HUES48 (cell line): ENCODE data around the gene NTHL1.

Source experiments
- H3K27ac ChIP-seq: one replicate; pipeline ENCODE4 v1.7.0; 2013; ENCODE audit warnings: low read depth, low read length, inconsistent platforms
- H3K27me3 ChIP-seq: 2 replicates; pipeline ENCODE4 v1.6.1; 2013; ENCODE audit warnings: mild to moderate bottlenecking, low read length; ENCODE audit not compliant: control insufficient read depth, insufficient read depth
- H3K36me3 ChIP-seq: 2 replicates; pipeline ENCODE4 v1.6.1; 2013; ENCODE audit warnings: low read length; ENCODE audit not compliant: control insufficient read depth, insufficient read depth
- H3K4me1 ChIP-seq: 2 replicates; pipeline ENCODE4 v1.6.1; 2013; ENCODE audit warnings: mild to moderate bottlenecking, low read length; ENCODE audit not compliant: control insufficient read depth, insufficient read depth
- H3K4me3 ChIP-seq: 2 replicates; pipeline ENCODE4 v1.5.1; 2013; ENCODE audit warnings: mild to moderate bottlenecking, low read depth, low read length
- H3K9ac ChIP-seq: 2 replicates; pipeline ENCODE4 v1.6.1; 2013; ENCODE audit warnings: mild to moderate bottlenecking, low read depth, low read length, moderate library complexity
- H3K9me3 ChIP-seq: 2 replicates; pipeline ENCODE4 v1.6.1; 2013; ENCODE audit warnings: low read length; ENCODE audit not compliant: control insufficient read depth, insufficient read depth

The NTHL1 gene

DNA sequence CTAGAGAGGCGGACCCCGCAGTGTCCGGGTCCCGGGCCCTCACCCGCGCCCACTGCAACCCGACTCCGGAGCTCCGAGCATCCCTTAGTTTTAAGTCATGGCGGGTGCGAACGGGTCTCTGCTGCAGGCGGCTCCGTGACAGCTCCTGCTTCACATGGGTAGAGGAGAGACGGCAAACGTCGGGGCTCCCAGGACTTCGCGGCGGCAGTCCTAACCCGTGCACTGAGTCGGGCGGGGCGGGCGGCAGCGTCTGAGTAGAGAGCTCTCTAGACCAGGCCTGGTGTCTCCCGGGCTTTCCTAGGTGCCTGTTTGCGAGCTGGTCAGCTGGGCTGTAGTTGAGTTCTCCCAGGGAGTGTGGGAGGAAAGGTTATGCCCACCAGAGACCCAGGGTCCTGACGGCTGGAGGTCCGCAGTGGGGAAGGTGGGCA, 496 bp upstream of the NTHL1 start:
- H3K4me3 ChIP-seq = peak overlapping the region; percentile 93
- H3K27me3 ChIP-seq = no peaks in the 10 kb centered on the region
- H3K36me3 ChIP-seq = peaks cover 36% of the 10 kb centered on the region
- H3K4me1 ChIP-seq = peaks cover 7% of the 10 kb centered on the region
- H3K9ac ChIP-seq = peak overlapping the region; percentile 56; the same call in 1 of the 2 replicates
- H3K9me3 ChIP-seq = no peaks in the 10 kb centered on the region
- no peak overlapping the region for H3K27ac ChIP-seq

DNA sequence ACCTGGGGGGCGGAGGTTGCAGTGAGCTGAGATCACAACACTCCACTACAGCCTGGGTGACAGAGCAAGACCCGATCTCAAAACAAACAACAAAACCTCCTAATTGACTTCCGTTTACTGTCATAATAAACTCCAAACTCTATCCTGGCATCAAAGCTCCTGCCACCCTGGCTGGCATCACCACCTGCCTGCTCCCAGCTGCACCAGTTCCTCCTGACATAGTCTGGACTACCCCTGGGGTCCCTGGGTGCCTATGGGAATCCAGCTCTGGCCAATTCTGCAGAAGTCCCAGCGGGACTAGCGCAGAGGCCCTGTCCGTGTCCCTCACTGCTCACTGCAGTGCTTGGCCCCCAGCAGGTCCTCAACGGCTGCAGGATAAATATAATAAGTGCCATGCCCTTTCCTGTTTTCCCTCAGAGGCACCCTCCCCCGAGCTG, 723 bp downstream of the NTHL1 start:
- peaks cover 7% of the 10 kb centered on the region for H3K4me1 ChIP-seq
- H3K36me3 ChIP-seq = peaks cover 24% of the 10 kb centered on the region
- H3K9me3 ChIP-seq = no peaks in the 10 kb centered on the region
- H3K27me3 ChIP-seq = no peaks in the 10 kb centered on the region
- H3K27ac ChIP-seq = peak overlapping the region; percentile 47
- H3K9ac ChIP-seq = peak overlapping the region; percentile 61
- H3K4me3 ChIP-seq = peak overlapping the region; percentile 93

DNA sequence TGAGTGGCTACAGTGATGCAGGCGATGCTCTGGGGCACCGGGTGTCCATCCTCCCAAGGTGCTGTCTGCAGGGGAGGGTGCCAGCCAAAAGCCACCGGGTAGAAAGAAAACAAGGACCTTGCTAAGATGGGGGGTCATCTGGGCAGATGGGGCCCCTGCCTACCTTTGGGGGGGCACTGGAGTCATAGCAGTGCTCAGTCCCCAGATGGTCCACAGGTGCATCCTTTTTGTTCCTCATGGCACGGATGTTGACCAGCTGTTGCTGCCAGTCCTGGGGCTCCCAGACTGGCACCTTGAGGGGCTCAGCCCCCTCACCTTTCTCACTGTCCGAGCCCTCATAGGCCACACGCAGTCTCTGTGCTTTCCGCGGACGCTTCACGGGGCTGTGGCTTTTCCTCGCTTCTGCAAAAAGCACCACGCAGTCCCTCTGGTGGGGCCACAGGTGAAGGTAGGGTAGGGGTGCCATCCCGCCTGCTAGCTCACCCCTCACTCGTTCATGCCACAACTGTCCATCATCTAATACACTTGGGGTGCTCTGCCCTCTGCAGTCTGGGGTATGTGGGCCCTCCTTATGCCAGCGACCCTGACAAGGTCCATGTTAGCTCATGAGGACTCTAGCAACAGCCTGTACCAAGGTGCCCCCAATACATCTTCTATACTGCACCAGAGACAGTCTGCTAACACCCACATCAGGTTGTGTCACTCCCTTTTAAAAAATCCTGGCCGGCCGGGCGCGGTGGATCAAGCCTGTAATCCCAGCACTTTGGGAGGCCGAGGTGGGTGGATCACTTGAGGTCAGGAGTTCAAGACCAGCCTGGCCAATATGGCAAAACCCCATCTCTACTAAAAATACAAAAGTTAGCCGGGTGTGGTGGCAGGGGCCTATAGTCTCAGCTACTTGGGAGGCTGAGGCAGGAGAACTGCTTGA, 1.4 kb downstream of the NTHL1 start:
- H3K4me1 ChIP-seq = peaks cover 7% of the 10 kb centered on the region
- H3K9ac ChIP-seq = no peak overlapping the region
- peaks cover 19% of the 10 kb centered on the region for H3K36me3 ChIP-seq
- H3K27ac ChIP-seq = no peak overlapping the region
- H3K4me3 ChIP-seq = peak overlapping the region; percentile 93
- H3K9me3 ChIP-seq = no peaks in the 10 kb centered on the region
- no peaks in the 10 kb centered on the region for H3K27me3 ChIP-seq

DNA sequence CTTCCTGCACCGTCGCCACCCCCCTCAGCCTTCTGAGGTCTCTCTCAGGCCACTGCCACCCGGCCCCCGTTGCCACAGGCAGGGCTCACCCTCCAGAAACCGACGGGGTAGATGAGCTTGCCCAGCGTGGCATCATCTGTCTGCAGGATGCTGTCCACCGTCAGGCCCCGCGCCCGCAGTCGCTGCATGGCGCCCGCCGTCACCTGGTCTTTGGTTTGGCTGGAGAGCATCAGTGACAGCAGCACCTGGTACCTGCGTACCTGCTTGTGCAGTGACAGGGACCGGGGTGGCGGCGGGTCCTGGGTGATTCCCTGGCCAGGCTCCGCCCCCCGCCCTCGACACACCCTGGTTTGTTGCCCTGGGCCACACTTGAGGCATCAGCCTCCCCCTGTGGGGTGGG, 3.1 kb downstream of the NTHL1 start:
- Histone ChIP-seq H3K36me3 (peaks cover 10% of the 10 kb centered on the region), H3K4me3 (no peak overlapping the region), H3K9ac (no peak overlapping the region), H3K9me3 (no peaks in the 10 kb centered on the region), H3K27ac (no peak overlapping the region), H3K27me3 (no peaks in the 10 kb centered on the region), H3K4me1 (peaks cover 7% of the 10 kb centered on the region)

DNA sequence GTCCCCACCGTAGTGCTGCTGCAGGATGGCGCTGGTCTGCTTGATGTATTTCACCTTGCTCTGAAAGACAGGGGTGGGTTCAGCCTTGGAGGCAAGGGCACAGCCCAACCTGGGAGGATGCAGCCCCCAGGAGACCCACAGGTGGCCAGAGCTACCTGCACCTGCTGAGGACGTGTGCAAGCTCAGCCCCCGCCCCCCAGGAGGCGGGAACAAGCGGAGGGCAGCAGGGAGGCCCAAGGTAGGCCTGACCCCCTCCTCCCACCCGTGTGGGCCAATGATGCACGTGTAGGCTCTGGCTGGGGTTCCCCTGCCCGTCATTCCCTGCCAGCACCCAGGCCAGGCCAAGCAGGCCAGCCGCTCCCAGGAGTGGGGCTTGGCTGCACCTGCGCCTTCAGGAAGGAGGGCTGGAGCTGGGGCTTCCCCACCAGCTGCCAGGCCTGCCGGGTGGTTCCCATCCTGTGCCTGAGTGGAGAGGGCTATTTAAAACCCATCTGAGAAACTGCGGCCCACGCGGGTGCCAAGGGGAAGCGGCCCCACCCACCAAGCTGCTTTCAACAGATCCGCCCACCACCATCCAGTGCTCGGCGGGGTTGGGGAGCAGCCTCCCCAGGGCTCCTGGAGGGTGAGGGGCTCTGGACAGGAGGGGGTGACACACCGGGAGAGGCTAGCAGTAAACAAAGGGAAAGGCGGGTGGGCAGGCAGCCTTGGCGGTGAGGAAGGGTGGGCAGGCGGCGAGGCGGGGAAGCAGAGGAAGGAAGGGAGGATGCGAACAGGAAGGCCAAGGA, 3.8 kb downstream of the NTHL1 start:
- peaks cover 10% of the 10 kb centered on the region for H3K36me3 ChIP-seq
- H3K27ac ChIP-seq = no peak overlapping the region
- no peaks in the 10 kb centered on the region for H3K27me3 ChIP-seq
- H3K4me3 ChIP-seq = no peak overlapping the region
- no peak overlapping the region for H3K9ac ChIP-seq
- no peaks in the 10 kb centered on the region for H3K9me3 ChIP-seq
- H3K4me1 ChIP-seq = peaks cover 7% of the 10 kb centered on the region

DNA sequence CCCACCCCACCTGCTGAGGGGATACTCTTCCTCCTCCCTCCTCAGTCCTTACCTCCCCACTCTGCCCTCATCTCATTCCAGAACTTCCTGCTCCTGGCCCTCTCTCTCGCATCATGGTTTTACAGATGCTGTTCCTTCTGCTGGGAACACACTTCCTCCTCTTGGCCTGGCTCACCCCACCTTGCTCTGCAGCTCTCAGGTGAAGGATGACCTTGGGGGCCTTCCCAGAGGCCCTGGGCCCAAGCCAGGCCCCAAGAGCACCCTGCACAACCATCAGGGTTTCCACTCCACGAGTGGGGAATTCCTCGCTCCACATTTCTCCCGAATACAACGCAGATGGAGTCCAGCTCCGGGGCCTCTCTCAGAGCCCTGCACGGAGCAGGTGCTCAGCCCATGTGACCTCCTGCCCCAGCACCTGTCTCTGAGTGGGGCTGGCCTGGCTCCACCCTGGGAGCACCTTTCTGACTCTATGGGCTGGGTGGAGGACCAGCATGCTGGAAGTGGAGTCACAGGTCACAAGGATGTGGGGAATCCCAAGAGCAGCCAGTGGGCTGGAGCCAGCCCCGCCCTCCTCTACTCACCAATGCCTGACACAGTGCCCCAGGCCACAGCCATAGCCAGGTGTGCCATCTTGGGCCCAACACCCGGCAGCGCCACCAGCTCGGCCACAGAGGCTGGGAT, 4.5 kb downstream of the NTHL1 start:
- Histone ChIP-seq H3K27ac (no peak overlapping the region), H3K9me3 (no peaks in the 10 kb centered on the region), H3K27me3 (no peaks in the 10 kb centered on the region), H3K4me1 (peaks cover 3% of the 10 kb centered on the region), H3K9ac (no peak overlapping the region), H3K4me3 (no peak overlapping the region), H3K36me3 (peaks cover 10% of the 10 kb centered on the region)

DNA sequence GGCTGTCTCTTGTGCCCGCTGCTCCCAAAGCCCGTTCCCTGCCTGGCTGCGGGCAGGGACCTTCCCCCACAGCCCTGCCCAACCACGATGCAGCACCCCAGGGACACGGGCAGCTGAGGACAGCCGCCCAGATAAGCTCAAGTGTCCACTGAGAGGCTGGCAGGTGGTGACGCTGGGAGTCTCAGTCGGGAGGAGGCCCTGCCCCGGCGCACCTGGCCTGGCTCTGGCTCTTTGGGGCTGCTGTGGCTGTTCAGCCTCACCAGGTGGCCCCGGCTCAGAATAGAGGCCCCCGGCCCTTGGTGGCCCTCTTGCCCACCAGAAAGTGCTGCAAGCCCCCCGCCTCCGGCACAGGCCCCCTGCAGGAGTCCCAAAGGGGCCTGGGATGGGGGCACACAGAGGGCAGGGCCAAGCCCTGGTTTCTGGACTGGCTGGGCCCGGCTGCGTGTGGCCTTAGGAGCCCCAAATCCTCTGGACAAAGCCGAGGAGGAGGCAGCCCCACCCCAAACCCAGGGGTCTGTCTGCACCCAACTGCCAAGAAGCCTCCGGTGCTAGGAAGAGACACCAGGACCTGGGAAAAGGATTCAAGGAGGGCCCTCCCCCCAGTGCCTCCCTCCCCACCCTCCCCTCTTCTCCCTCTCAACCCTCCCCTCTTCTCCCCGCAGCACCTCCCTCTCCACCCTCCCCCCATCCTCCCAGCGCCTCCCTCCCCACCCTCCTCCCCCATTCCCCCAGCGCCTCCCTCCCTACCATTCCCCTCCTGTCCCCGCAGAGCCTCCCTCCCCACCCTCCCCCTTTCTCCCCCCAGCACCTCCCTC, 5.3 kb downstream of the NTHL1 start:
- no peak overlapping the region for H3K27ac ChIP-seq
- H3K4me1 ChIP-seq = peaks cover 3% of the 10 kb centered on the region
- no peaks in the 10 kb centered on the region for H3K9me3 ChIP-seq
- H3K9ac ChIP-seq = no peak overlapping the region
- no peaks in the 10 kb centered on the region for H3K27me3 ChIP-seq
- peaks cover 10% of the 10 kb centered on the region for H3K36me3 ChIP-seq
- no peak overlapping the region for H3K4me3 ChIP-seq

DNA sequence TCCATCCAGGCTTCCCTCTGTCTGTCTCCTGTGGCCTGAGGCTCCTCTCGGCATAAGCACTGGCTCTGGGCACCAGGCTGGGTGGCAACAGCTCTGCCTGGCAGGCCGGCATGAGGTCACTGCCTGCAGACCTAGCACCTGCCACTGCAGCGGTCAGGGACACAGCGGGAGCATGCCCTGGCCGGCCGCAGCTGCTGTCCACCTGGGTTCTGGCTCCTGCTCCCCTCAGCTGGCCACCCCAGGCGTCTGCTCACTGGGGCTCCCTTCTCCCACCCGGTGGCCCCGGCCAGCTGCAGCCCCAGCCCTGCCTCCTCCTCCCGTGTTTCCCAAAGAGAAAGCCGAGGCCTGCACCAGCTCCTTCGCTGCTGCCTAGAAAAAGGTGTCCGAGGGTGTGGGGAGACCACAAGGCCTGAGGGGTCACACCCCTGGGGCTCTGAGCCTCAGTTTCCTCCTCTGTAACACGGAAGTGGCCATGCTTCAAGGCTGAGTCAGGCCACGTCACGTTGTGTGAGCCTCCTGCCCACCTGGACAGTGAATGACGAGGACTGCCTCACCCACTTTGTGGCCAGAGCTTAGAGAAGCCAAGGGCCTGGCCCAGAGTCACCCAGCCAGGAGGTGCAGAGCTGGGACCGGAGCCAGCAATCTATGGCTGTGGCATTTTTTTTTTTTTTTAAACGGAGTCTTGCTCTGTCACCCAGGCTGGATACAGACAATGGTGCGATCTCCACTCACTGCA, 6.7 kb downstream of the NTHL1 start:
- H3K4me1 ChIP-seq = no peaks in the 10 kb centered on the region
- H3K27ac ChIP-seq = no peak overlapping the region
- H3K27me3 ChIP-seq = no peaks in the 10 kb centered on the region
- peaks cover 8% of the 10 kb centered on the region for H3K36me3 ChIP-seq
- no peak overlapping the region for H3K9ac ChIP-seq
- H3K4me3 ChIP-seq = no peak overlapping the region
- H3K9me3 ChIP-seq = no peaks in the 10 kb centered on the region

DNA sequence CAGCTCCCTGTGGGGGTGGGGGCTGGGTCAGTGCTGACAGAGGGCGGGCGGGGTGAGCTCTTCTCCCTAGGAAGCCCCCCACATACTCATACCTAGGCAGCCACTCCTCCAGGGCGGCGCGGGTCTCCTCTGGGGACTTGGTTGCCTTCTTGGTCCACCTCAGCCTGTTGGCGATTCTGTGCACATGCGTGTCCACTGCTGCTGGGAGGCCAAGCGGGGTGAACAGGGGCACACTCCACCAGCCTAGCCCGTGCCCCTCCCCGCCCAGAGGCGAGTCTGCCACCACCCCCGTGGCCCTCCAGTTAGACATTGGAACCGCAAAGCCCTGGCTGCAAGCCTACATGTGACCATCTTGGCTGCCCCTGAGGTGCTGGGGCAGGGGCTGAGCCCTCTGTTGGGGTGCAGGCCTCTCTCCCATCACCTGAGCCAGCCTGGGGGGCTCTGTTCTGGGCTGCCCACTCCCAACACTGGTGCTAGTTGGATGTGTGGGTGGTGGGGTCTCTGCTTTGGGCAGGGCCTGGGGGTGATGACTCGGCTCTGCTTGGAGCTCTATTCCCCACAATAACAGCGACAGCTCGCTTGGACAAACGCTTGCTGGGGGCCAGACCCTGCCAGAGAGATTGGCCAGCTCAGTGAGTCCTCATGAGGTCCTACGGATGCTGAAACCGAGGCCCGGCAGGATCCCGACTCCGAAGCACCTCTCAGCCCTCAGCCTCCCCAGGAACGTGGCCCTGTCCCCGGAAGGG, 7.4 kb downstream of the NTHL1 start:
- H3K36me3 ChIP-seq = peaks cover 4% of the 10 kb centered on the region
- H3K9ac ChIP-seq = no peak overlapping the region
- H3K4me3 ChIP-seq = no peak overlapping the region
- no peaks in the 10 kb centered on the region for H3K4me1 ChIP-seq
- no peaks in the 10 kb centered on the region for H3K27me3 ChIP-seq
- no peak overlapping the region for H3K27ac ChIP-seq
- no peaks in the 10 kb centered on the region for H3K9me3 ChIP-seq
